ENCODE data around the gene CXorf66.
"Not testable (repeated sequence)": the region's sequence is repeated elsewhere in the genome, so short reads cannot be mapped to it uniquely, and the experiment has no call there.

Gene CXorf66, protein sequence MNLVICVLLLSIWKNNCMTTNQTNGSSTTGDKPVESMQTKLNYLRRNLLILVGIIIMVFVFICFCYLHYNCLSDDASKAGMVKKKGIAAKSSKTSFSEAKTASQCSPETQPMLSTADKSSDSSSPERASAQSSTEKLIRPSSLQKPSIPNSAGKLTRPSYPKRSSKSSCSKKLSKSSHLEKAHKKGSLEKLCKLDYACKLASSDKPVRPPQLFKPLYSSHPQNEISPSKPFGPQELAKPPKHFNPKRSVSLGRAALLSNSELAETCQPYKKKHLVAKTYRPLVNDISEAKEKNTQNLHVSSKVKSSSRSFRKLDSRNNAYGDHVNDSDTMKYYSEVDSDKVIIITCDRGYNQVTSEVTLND

GRCh38 chrX:139965421-139965820 is at the start of gene CXorf66:
CXorf66 (minus strand) TSS chrX:139965521; CDS start chrX:139965496, 25 bp downstream.
- DNase-seq: no peak

- DNase-seq: no peak
Measured at GRCh38 chrX:139982856-139983255, 17.5 kb upstream of the CXorf66 start.

DNA sequence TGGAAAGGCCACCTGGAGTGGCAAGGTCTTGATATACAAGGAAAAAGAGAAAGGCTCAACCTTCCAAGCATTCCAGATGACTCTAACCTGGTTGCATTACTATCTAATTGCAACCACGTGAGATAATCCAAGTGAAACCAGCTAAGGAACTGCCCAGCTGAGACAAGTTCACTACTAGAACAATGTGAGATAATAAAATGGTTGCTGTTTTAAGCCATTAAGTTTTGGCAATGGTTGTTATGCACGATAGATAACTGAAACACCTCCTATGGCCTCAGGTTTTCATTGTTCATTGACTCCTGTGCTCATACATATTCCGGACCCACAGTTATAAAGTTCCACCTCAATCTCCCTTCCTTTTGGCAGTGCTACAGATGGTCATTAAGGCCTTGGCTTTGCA is 9.2 kb upstream of the CXorf66 start:
- DNase-seq: no peak

GRCh38 chrX:139972629-139973624 is 7.6 kb upstream of the CXorf66 start:
- no peak for DNase-seq

DNA sequence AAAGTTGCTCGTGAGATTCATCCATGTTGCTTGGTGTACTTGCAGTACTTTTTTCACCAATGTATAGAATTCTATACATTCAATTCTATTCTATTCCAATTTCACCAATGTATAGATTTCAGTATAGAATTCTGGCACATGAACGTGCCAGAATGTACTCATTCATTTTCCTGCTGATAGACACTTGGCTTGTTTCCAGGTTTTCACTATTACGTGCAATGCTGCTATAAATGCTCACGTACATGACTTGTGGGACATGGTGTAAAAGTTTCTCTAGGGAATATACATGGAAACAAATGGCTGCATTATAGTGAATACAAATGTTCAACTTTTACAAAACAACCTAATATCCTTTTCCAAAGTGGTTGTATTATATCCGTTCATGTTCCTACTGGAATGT is 6.8 kb upstream of the CXorf66 start:
- DNase-seq: no peak

DNA sequence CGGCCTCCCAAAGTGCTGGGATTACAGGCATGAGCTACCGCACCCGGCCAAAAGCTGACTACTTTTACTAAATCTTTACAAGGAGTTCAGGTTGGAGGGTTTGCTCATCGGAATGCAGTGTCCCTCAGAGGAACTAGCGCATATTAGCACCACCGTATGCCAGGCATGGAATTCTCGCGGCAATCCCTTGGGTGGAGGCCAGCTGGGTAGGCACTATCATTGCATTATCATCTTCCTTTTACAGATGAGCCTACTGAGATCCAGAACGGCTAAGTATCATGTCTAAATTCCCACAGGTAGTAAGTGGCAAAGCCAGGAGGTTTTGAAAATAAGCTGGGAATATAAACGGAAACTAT is 6.1 kb upstream of the CXorf66 start:
- no peak for DNase-seq

- DNase-seq: no peak
Measured at GRCh38 chrX:139969286-139969685, 4.0 kb upstream of the CXorf66 start.

- no peak for DNase-seq
Measured at GRCh38 chrX:139967750-139968149, 2.4 kb upstream of the CXorf66 start.

- no peak for DNase-seq
Measured at GRCh38 chrX:139967300-139967699, 2.0 kb upstream of the CXorf66 start.

DNA sequence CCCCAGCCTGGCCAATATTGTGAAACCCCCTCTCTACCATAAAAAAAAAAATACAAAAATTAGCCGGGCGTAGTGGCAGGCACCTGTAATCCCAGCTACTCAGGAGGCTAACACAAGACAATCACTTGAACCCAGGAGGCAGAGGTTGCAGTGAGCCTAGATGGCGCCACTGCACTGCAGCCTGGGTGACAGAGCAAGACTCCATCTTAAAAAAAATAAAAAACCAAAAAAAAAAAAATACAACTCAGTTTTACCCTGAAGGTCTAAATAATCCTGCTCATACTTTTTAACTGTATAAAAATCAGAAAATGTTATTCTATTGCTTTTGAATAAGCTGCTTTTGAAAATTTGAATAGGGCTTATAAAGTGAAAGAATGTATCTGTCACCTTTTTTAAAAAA is 838 bp upstream of the CXorf66 start:
- peak in 1 of 2 donors; percentile 2 for DNase-seq

- DNase-seq: not testable (repeated sequence)
Measured at GRCh38 chrX:139961091-139961490, 4.2 kb downstream of the CXorf66 start.

GRCh38 chrX:139949703-139950102 is 15.6 kb downstream of the CXorf66 start:
- DNase-seq: no peak

DNA sequence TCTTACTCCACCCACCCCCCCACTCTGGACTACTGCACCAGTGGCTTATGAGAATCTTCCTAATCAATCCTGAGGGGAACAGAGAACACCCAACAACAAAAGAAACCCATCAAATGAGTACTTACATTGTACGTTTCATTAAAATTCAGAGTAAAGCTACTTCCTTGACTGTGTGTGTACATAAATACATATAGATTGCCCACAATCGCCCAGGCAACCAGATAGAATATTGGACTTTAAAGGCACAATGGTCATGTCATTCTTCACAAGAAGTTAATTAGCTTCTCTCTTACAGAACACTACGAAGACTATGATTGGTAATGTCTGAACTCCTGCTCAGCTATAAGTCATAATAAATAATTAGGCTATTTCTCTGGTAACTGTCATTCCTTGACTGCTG is 20.2 kb downstream of the CXorf66 start:
- DNase-seq: no peak

GRCh38 chrX:139936259-139936658 is 29.1 kb downstream of the CXorf66 start:
- DNase-seq: no peak

DNA sequence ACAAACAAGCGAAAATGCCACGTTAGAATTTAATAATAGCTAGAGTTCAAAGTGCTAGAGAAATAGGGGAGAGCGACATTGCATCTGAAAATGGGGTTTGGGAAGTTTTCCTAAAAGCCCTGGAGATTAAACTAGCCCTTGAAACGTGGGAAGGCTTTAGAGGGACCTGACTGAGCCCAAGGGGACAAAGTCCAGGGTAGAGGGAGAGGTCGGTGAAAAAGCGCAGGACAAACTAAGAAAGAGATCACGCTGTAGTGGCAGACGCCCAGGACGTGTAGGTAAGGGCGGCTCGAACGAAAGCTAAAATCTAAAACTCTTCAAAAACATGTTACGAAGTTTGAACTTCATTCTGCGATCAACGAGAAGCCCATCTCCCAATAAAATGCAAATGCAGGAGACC is 31.4 kb downstream of the CXorf66 start:
- no peak for DNase-seq

DNA sequence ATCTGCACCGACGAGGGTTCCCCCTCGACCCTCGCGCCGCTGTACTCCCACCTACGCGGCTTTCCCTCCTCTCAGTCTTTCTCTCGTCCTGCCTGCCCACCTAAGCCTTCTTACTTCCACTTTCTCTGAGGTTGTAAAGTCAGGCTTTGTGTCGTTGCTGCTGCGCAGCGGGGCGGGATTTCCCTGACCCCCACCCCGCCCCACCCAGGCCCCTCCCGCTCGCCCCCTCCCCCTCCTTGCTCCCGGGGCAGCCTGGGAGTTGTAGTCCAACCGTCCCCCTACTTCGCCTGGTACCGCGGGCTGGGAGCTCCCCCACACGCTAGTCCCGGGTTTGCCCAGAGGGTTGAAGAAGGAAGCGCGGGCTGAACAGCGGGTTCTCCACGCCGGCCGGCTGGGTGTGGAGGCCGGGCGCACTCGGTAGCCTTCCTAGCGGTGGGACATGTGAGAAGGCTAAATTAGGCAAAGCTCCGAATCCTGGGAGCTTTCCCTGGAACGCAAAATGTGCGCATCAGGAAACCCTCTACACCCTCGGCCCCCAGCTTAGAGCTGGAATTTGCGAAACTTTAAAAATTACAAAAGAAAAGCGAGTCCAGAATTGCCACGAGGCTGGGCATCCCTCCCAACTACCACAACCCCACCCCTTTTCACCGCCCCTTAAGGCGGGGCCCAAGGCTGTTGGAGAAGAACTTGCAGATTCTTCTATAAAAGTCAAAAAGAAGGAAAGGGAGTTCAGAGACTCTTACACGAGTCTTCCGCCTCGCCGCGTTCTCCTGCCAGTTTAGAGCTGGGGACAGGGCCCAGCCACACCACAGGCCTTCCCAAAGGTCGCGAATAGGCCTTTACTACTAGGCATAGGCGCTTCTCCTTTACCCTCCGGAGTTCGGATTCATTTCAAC is 32.2 kb downstream of the CXorf66 start, which contains the start of gene ATP11C:
ATP11C (minus strand) TSS at position 153 of the 896 bp plus-strand sequence. CDS start 1,011 bp downstream, outside the sequence.
- peak; percentile 78 to 80 for DNase-seq

- DNase-seq: peak; percentile 34 to 45
Measured at GRCh38 chrX:139932073-139932900, 33.0 kb downstream of the CXorf66 start.

- no peak for DNase-seq
Measured at GRCh38 chrX:139931646-139932072, 33.7 kb downstream of the CXorf66 start.

DNA sequence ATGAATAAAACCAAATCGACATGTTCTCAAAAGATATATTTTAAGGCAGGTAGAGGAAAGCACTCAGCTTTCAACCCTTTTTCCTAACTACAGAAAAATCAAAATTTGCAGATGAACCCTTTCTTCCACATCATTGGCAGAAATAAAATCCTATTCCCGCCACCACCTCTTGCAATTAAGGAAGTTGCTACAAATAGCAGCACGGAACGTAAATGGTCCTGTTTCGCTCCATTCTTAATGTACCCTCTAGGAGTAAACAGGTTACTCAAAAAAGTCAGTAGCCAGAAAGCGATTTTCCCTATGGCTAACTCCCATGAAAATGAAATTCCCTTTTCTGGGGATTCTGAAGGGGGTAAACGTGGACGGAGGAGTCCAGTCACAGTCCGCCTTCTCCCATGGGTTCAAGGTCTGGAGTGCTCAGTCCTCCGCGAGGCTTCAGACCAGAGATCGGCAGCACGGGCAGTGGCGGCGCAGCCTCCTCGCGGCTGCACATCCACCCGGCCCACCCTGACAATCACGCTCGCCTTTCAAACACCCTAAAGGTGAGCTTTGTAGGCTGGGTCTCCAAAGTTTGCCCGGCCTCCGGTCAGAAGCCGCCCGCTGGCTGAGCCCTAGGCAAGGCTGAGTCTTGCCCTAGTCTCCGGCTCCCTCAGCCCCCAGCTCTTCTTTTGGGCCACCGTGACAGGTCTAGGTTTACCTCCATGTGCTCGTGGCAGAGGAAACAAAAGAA is 34.2 kb downstream of the CXorf66 start:
- peak; percentile 15 to 17 for DNase-seq

DNA sequence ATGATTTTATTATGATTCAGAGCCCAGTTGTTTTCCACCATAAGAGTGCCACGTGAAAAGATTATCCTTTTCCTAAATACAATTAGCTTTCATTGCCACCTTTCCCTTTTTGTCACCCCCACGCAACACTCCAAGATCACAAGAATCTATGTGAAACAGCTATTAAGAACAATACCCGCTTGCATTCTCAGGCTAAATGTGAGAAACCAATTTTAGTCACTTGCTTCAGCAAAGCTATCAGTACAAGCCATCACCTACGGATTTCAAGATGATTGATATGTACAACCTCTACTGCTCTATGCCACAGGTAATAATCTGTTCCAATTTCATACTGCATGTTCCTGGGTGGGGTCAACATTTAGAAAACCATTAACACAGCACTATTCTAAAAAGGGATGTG is 34.9 kb downstream of the CXorf66 start:
- DNase-seq: no peak

DNA sequence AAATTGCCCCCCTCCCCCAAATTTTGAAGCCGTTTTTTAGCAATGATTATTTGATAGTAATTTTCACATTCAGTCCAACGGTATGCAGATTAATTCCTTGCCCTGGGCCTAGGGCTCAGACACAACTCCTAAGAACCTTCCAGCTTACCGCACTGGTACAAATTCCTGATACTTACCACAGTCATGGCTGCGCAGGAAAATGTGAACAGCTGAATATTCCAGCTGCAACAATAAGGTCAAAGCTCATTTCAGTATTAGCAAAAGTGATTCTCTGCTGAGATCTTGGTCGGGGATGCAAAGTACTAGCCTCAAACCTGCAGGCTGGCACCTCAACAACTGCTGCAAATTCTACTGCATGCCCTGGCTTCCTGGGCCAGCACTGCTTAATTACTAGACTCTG is 35.4 kb downstream of the CXorf66 start:
- no peak for DNase-seq

Data from stimulated activated CD4-positive, alpha-beta T cell treated with anti-CD3 and anti-CD28 coated beads, Interleukin-2, amount 100 ng/mL, for 24 hours (primary cell).